HG03558 (cell line): ENCODE measurements around the gene ASCC1.

ENCODE experiments used
- ATAC-seq: cut with Tn5 transposase; IDR thresholded peaks from one replicate; pipeline ENCODE4 v1.9.1; 2021; ENCODE audit warnings: moderate number of reproducible peaks; ENCODE audit not compliant: unreplicated experiment; ENCODE audit errors: extremely low read depth

The ASCC1 gene

DNA sequence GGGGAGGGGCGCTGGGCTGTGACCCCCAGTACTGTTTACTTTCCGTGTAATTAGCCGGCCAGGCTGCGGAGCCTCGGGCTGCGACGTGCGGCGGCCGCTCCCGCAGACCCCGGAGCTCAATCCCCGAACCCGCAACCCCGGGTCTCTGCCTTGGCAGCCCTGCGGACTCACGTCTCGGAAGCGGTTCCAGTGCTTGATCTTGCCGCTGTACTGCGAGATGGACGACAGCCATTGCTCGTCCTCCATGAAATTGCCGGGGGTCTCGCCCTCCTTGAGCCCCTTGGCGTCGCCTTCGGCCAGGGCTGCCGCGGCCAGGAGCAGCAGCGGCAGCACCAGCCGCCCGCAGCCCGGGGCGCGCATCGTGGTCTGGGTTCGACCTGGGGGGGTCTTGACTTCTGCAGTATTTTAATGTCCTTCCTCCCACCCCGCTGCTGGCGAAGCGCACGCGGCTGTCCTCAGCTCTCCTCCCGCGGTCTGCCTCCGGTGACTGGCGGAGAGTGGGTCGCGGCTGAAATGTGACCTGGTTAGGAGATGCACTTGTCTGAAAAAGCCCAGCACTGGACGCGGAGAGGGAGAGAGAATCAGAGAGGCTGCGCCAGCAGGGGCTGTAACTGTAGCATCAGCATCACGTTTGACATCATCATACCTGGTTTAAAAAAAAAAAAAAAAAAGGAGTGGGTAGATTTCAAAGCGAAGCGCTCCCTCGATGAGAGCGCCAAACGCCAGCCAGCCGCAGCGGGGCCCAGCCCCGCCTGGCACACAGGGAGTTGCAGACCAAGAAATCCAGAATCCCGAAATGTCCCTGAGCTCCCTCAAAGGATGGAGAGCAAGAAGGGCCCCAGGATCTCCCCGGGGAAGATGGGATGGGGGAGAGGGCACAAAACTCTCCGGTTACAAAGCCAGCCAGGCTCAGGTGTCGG lies 127.8 kb downstream of the ASCC1 start, which contains the start of gene SPOCK2:
SPOCK2 (minus strand) TSS at position 583 of the 920 bp plus-strand sequence; CDS start at position 360, 223 bp downstream.
- no peak for ATAC-seq

DNA sequence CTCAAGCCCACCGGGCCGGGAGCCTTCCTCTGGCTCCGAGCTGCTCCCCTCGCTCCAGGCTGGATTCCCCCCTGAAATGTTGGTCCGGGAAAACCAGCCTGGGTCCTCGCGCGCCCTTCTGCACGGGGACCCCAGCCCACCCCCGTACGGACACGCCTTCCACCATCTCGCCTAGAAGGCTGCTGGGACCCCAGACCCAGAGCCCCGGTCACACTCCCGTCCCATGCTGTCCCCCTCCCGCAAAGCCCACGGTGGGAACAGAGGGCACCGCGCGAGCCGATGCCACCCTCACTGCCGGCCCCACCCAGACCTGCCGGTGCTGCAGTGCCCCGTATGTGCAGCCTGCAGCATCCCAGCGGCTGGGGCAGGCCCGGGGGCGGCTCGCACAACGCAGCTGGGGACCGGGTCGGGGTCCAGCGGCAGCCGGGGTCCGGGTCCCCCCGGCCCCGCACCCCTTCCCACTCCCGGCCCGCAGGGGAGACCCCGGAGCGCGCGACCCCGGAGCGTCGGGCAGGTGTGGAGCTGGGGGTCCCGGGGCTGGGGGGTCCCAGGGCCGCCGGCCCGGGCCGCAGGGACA lies 128.6 kb downstream of the ASCC1 start:
- ATAC-seq: no peak

GRCh38 chr10:72086466-72087391 lies 129.3 kb downstream of the ASCC1 start:
- ATAC-seq: no peak

- ATAC-seq: no peak
Observed at GRCh38 chr10:72085864-72086465, 130.1 kb downstream of the ASCC1 start.

- ATAC-seq: no peak
Observed at GRCh38 chr10:72085166-72085565, 130.9 kb downstream of the ASCC1 start.

DNA sequence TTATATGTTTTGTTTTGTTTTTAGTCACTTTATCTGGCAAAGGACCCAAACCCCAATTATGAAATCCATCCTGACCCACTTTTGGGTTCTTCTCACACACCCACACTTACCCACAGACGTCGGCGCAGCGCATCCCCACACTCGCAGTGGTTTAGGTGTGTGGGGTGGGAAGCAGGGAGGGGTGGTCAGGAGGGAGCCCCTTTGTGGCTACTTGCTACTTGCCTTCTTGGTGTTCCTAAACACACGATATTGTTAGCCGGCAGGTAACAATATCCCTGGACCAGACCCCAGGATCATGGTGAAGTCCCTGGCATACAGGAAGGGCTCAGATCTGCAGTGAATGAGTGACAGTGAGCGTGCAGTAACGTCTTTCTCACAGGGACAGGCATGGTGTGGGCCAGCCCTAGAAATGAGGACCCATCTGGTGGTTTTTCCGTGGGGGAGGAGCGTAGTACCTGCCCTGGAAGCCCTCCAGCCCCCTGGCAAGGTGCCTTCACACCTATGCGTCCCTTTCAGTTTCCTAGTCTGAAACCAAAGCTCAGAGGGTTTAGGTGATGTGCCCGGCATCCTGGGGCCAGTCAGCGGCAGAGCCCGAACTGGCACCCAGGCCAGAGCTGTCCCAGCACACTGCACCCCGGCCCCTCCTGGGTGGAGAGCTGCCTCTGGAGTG lies 132.2 kb downstream of the ASCC1 start:
- ATAC-seq: no peak

- ATAC-seq: no peak
Observed at GRCh38 chr10:72082856-72083789, 133.0 kb downstream of the ASCC1 start.

GRCh38 chr10:72081772-72082590 lies 134.1 kb downstream of the ASCC1 start:
- ATAC-seq: no peak

GRCh38 chr10:72081210-72081609 lies 134.9 kb downstream of the ASCC1 start:
- no peak for ATAC-seq

GRCh38 chr10:72080042-72080975 lies 135.8 kb downstream of the ASCC1 start:
- no peak for ATAC-seq

GRCh38 chr10:72079356-72079755 lies 136.7 kb downstream of the ASCC1 start:
- no peak for ATAC-seq

DNA sequence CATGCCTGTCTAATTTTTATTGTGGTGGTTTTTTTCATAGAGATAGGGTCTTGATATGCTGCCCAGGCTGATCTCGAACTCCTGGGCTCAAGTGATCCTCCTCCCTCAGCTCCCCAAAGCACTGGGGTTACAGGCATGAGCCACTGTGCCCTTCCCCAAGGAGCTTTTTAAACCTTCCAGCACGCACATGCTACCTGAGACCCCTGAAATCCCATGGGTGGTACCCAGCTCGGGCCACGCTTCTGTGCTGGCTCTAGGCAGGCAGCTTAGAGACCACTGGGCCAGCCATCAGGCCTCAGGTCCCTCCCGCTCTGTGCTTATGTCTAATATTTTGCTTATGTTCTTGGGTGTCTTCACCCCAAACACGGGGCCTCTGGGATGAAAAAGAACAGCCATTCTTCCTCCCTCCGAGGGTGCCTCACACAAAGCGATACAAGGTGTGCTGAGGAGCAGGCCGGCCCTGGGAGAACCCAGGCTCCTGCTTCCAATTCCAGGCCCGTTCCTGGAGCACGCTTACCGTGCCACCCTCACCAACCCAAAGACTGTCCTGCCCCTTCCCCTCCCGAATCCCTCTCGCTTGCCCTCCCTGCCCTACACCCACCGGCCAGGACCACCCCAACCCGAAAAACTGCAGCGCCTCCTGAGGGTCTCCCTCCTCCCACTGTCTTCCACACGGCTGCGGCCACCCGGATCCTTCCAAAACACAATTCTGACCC lies 138.6 kb downstream of the ASCC1 start:
- ATAC-seq: no peak

- ATAC-seq: no peak
Observed at GRCh38 chr10:72076756-72077155, 139.3 kb downstream of the ASCC1 start.

DNA sequence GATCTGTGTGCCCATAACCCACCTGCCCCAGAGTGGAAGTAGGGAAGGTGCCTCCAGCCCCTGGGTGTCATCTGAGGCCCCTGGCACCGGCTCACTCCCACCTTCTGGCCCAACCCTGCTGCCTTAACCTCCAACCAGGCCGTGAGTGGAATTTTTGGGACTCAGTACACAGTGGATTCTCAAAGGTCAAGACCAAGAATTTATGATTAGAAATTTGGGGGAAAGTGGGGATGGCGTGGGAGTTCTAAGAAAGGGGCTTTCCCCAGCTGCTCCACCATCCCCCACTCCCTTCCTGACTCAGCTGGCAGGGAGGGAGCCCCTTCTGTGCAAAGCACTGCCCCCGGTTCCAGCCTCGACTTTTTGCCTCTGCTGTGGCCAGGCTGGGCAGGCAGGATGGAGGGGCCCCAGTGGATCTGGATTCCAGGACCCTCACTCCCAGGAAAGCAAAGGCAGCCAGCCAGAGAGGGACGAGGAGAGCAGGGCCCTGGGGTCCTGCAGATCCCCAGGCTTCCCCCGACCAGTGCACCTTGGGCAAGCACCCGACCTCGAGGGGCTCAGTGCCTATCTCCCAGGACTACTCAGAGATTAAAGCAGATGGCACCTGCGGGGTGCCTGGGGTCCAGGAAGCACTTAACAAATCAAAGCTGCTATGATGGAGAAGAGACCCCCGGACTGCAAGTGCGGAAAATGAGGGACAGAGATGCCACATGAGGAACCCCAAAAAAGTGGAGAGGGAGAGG lies 140.5 kb downstream of the ASCC1 start:
- ATAC-seq: no peak

GRCh38 chr10:72074574-72075375 lies 141.3 kb downstream of the ASCC1 start:
- ATAC-seq: no peak
